H1 (cell line): ENCODE data around the gene TFCP2. TPM values are rescaled to one million over a fixed set of nuclear protein-coding genes. Genes with fewer than 3 reads are reported as not detected.

ENCODE experiments used
- CTCF ChIA-PET: fragments of 300-600 bp; sonication (Branson Sonifier 250); formaldehyde crosslinking; loops from one replicate; lab custom pipeline; 2021; ENCODE audit not compliant: partially characterized antibody; lab: Charles Lee
- POLR2A ChIA-PET: fragments of 300-600 bp; sonication (Branson Sonifier 250); formaldehyde crosslinking; loops from one replicate; lab custom pipeline; 2021; ENCODE audit warnings: inconsistent platforms; ENCODE audit not compliant: partially characterized antibody; lab: Charles Lee
- DNase-seq, 2 experiments: peaks; one replicate each; pipeline versions ENCODE4 v3.0.0 to v3.0.0-alpha.2; 2010 to 2022; ENCODE audit warnings: low spot score in 2 of 2, low read depth in 1 of 2, mixed read lengths in 1 of 2
- FAIRE-seq: peaks from 2 replicates; lab custom pipeline; 2011; peaks lifted over from hg19 to GRCh38; lab: Jason Lieb, UNC
- H2AFZ ChIP-seq: 2 replicates; pipeline ENCODE4 v1.8.1; 2012; ENCODE audit warnings: low read length, inconsistent platforms
- H2AK5ac ChIP-seq: 2 replicates; pipeline ENCODE4 v1.6.1; 2013; ENCODE audit warnings: low read depth, low read length
- H2BK120ac ChIP-seq: replicated peaks from 2 replicates; pipeline ENCODE3; 2013; ENCODE audit warnings: low read depth, low read length, inconsistent platforms
- H2BK12ac ChIP-seq: 2 replicates; pipeline ENCODE4 v1.6.1; 2013; ENCODE audit warnings: low read depth, low read length
- H2BK15ac ChIP-seq: 2 replicates; pipeline ENCODE4 v1.6.1; 2013; ENCODE audit warnings: low read length
- H2BK20ac ChIP-seq: 2 replicates; pipeline ENCODE4 v1.6.1; 2013; ENCODE audit warnings: low read length
- H2BK5ac ChIP-seq: 2 replicates; pipeline ENCODE4 v1.6.1; 2013; ENCODE audit warnings: low read depth, low read length
- H3K14ac ChIP-seq: 2 replicates; pipeline ENCODE4 v1.6.1; 2013; ENCODE audit warnings: inconsistent platforms; ENCODE audit not compliant: insufficient read length
- H3K18ac ChIP-seq: 2 replicates; pipeline ENCODE4 v1.6.1; 2013; ENCODE audit warnings: low read length; ENCODE audit errors: extremely low read depth
- H3K23ac ChIP-seq: 2 replicates; pipeline ENCODE4 v1.6.1; 2013; ENCODE audit warnings: inconsistent platforms; ENCODE audit not compliant: insufficient read length
- H3K23me2 ChIP-seq: 2 replicates; pipeline ENCODE4 v1.6.1; 2013; ENCODE audit warnings: low read depth, low read length
- H3K27ac ChIP-seq: 2 replicates; pipeline ENCODE4 v1.6.1; 2011; ENCODE audit warnings: low read depth, low read length, inconsistent platforms
- H3K27me3 ChIP-seq, 4 experiments: replicated peaks in 1 of 4; 1 replicate in 1 of 4; 2 replicates in 3 of 4; pipeline versions ENCODE4 v1.6.1 to v1.8.1; 2011 to 2013; ENCODE audit warnings: low read length in 3 of 4, mild to moderate bottlenecking in 3 of 4, inconsistent platforms in 2 of 4, mixed read lengths in 2 of 4, moderate library complexity in 1 of 4; ENCODE audit not compliant: control insufficient read depth in 3 of 4, insufficient read depth in 3 of 4; ENCODE audit errors: extremely low read depth in 1 of 4
- H3K36me3 ChIP-seq, 4 experiments: 2 replicates each; pipeline versions ENCODE4 v1.6.1 to v1.8.1; 2011 to 2013; ENCODE audit warnings: mild to moderate bottlenecking in 4 of 4, low read length in 3 of 4, moderate library complexity in 2 of 4, control low read depth in 1 of 4, inconsistent platforms in 1 of 4; ENCODE audit not compliant: insufficient read depth in 4 of 4, control insufficient read depth in 2 of 4
- H3K4ac ChIP-seq: replicated peaks from 2 replicates; pipeline ENCODE3; 2013; ENCODE audit warnings: low read length, low read depth, mixed read lengths, inconsistent platforms; ENCODE audit not compliant: insufficient read length
- H3K4me1 ChIP-seq, 4 experiments: replicated peaks in 1 of 4; 1 replicate in 1 of 4; 2 replicates in 3 of 4; pipeline versions ENCODE4 v1.6.1 to v1.8.1; 2011 to 2013; ENCODE audit warnings: low read length in 3 of 4, inconsistent platforms in 2 of 4, mixed read lengths in 1 of 4; ENCODE audit not compliant: insufficient read depth in 4 of 4, control insufficient read depth in 3 of 4
- H3K4me2 ChIP-seq, 2 experiments: 2 replicates each; pipeline versions ENCODE4 v1.6.1 to v1.8.1; 2011 to 2013; ENCODE audit warnings: low read depth in 2 of 2, low read length in 2 of 2, control low read depth in 1 of 2, inconsistent platforms in 1 of 2, mild to moderate bottlenecking in 1 of 2; ENCODE audit not compliant: insufficient read depth in 1 of 2
- H3K4me3 ChIP-seq, 4 experiments: fragments of 200-600, 300-600 bp in 1 of 4; sonication (generic), shearing (Covaris generic), sonication (Bioruptor Twin) in 1 of 4; 2 replicates each; pipeline versions ENCODE4 v1.5.1 to v1.8.1; 2011 to 2016; ENCODE audit warnings: low read length in 4 of 4, low read depth in 3 of 4, control low read depth in 2 of 4, inconsistent platforms in 2 of 4, mild to moderate bottlenecking in 2 of 4, mixed read lengths in 1 of 4, moderate library complexity in 1 of 4; ENCODE audit not compliant: insufficient read depth in 2 of 4; ENCODE audit errors: extremely low read depth in 1 of 4
- H3K56ac ChIP-seq: replicated peaks from 2 replicates; pipeline ENCODE3; 2013; ENCODE audit warnings: low read depth, mild to moderate bottlenecking, mixed read lengths, low read length, inconsistent platforms; ENCODE audit not compliant: insufficient read length
- H3K79me1 ChIP-seq: 2 replicates; pipeline ENCODE4 v1.6.1; 2013; ENCODE audit warnings: low read depth, low read length, control low read depth
- H3K79me2 ChIP-seq, 2 experiments: 2 replicates each; pipeline versions ENCODE4 v1.6.1 to v1.8.1; 2012 to 2013; ENCODE audit warnings: low read length in 2 of 2, mild to moderate bottlenecking in 2 of 2, inconsistent platforms in 1 of 2; ENCODE audit not compliant: insufficient read depth in 2 of 2, control insufficient read depth in 1 of 2
- H3K9ac ChIP-seq, 4 experiments: replicated peaks in 1 of 4; 1 replicate in 1 of 4; 2 replicates in 3 of 4; pipeline versions ENCODE4 v1.6.1 to v1.8.1; 2011 to 2013; ENCODE audit warnings: low read depth in 3 of 4, low read length in 3 of 4, control low read depth in 2 of 4, mild to moderate bottlenecking in 2 of 4, moderate library complexity in 2 of 4, inconsistent platforms in 1 of 4; ENCODE audit errors: extremely low read depth in 1 of 4
- H3K9me3 ChIP-seq, 2 experiments: 2 replicates each; pipeline versions ENCODE4 v1.6.1 to v1.8.1; 2012 to 2013; ENCODE audit warnings: mild to moderate bottlenecking in 2 of 2, moderate library complexity in 2 of 2, control low read depth in 1 of 2, inconsistent platforms in 1 of 2, low read depth in 1 of 2, low read length in 1 of 2, mixed read lengths in 1 of 2; ENCODE audit not compliant: insufficient read depth in 2 of 2
- H4K20me1 ChIP-seq, 2 experiments: replicated peaks in 1 of 2; 2 replicates each; pipeline versions ENCODE3 to v1.8.1; 2011 to 2013; ENCODE audit warnings: inconsistent platforms in 2 of 2, low read length in 2 of 2, mild to moderate bottlenecking in 1 of 2; ENCODE audit not compliant: insufficient read depth in 2 of 2, control insufficient read depth in 1 of 2
- H4K5ac ChIP-seq: 2 replicates; pipeline ENCODE4 v1.6.1; 2013; ENCODE audit warnings: low read length, low read depth, mixed read lengths, inconsistent platforms; ENCODE audit not compliant: insufficient read length
- H4K8ac ChIP-seq: 2 replicates; pipeline ENCODE4 v1.8.0; 2013; ENCODE audit warnings: mild to moderate bottlenecking, moderate library complexity, low read length, inconsistent platforms; ENCODE audit not compliant: insufficient read depth; ENCODE audit errors: extremely low read depth
- H4K91ac ChIP-seq: replicated peaks from 2 replicates; pipeline ENCODE3; 2013; ENCODE audit warnings: low read length, mixed read lengths, inconsistent platforms; ENCODE audit not compliant: insufficient read length
- BACH1 ChIP-seq: IDR thresholded peaks from 2 replicates; pipeline ENCODE4 v1.6.1; 2012; ENCODE audit warnings: low read length, improper control_type of control experiment
- BCL11A ChIP-seq, 2 experiments: IDR thresholded peaks; one replicate each; pipeline ENCODE4 v1.6.1; 2011; ENCODE audit warnings: low read depth in 2 of 2, low read length in 2 of 2, mild to moderate bottlenecking in 2 of 2
- BRCA1 ChIP-seq: IDR thresholded peaks from 2 replicates; pipeline ENCODE4 v1.6.1; 2012; ENCODE audit warnings: low read depth, low read length, improper control_type of control experiment
- CBX5 ChIP-seq: fragments of 300-800, 300-1000 bp; sonication (generic); IDR thresholded peaks from 2 replicates; pipeline ENCODE4 v1.7.1; 2016; ENCODE audit warnings: antibody characterized with exemption, low read length, low read depth
- FOSL1 ChIP-seq: IDR thresholded peaks from 2 replicates; pipeline ENCODE4 v1.6.1; 2011; ENCODE audit warnings: mild to moderate bottlenecking, low read depth, low read length, moderate library complexity; ENCODE audit not compliant: insufficient read depth
- KDM4A ChIP-seq: IDR thresholded peaks from one replicate; pipeline ENCODE4 v1.7.1; 2012; ENCODE audit warnings: low read depth, mild to moderate bottlenecking, moderate library complexity, low read length, inconsistent platforms; ENCODE audit not compliant: severe bottlenecking
- RFX5 ChIP-seq: IDR thresholded peaks from 2 replicates; pipeline ENCODE4 v1.6.1; 2011; ENCODE audit warnings: low read depth, low read length, improper control_type of control experiment, borderline replicate concordance
- RNF2 ChIP-seq: fragments of 200-900, 300-1000 bp; sonication (generic); IDR thresholded peaks from 2 replicates; pipeline ENCODE4 v1.7.1; 2016; ENCODE audit warnings: borderline replicate concordance, low read depth, mild to moderate bottlenecking, antibody characterized with exemption, low read length; ENCODE audit not compliant: poor library complexity, severe bottlenecking; ENCODE audit errors: missing control alignments
- SUZ12 ChIP-seq: fragments of 200-600 bp; sonication (generic); IDR thresholded peaks from 2 replicates; pipeline ENCODE4 v1.6.1; 2012; ENCODE audit warnings: mild to moderate bottlenecking, inconsistent platforms, low read length, moderate library complexity, mixed read lengths
- WGBS, 2 experiments: shearing (Covaris generic) in 1 of 2; methylation state at CpG; one replicate each; pipeline versions ENCODE4 v1.1.6 to v1.1.7; 2013 to 2015; ENCODE audit warnings: low lambda C conversion rate in 2 of 2, mixed read lengths in 2 of 2, inconsistent platforms in 1 of 2, low coverage in 1 of 2, missing lambda C conversion rate in 1 of 2; ENCODE audit not compliant: insufficient replicate concordance in 2 of 2, insufficient coverage in 1 of 2, insufficient read length in 1 of 2; ENCODE audit errors: extremely low coverage in 1 of 2, missing lambda C conversion rate in 1 of 2; 5-methylcytosine and 5-hydroxymethylcytosine counted together
- polyA plus RNA-seq, 7 experiments: library from polyadenylated mRNA; depleted of rRNA in 3 of 7; stranded (reverse) in 5 of 7; unstranded in 2 of 7; fragments of >200 nt in 5 of 7; fragments of 200-250 nt in 2 of 7; gene quantifications; 1 replicate in 5 of 7; 2 replicates in 1 of 7; 4 replicates in 1 of 7; pipeline versions ENCODE4 v1.2.1 to v1.2.3, GENCODE V29; 2011 to 2013; ENCODE audit warnings: missing spikeins in 2 of 7, mixed read lengths in 2 of 7
- total RNA-seq: library from RNA; stranded (reverse); fragmentation: NEBNext Ultra II Directional; extraction: Animal tissue kit (Norgen Biotek cat#: 25700); gene quantifications from 2 replicates; pipeline ENCODE4 v1.2.1, GENCODE V29; 2021

TFCP2 gene
- total and polyA plus RNA-seq, 2 of the 8 experiments (the other 6 are each of a cell fraction or from before 2014, with no cell fraction given): 19.8 to 49.2 TPM

- FAIRE-seq (no peak), DNase-seq (no peak)
- ChIA-PET CTCF (interaction anchor here (1.1 to 2.3 kb wide), 4 partner anchors 14 to 149 kb away, joined by 3 to 8 read pairs (median 4); partner anchors contain the start of gene POU6F1), POLR2A (interaction anchor here (1.3 kb wide), 1 partner anchor 18 kb away, joined by 8 read pairs; the partner anchor contains the start of gene POU6F1)
- no peak overlapping the region for H3K18ac ChIP-seq
- no peaks in the 10 kb centered on the region; a peak in 1 of 7 replicates for H3K27me3 ChIP-seq
- no peak overlapping the region for H3K56ac ChIP-seq
- H3K9ac ChIP-seq: no peak overlapping the region
- no peaks in the 10 kb centered on the region for H3K79me1 ChIP-seq
- H2BK120ac ChIP-seq: no peak overlapping the region
- no peaks in the 10 kb centered on the region for H3K36me3 ChIP-seq
- H3K4me1 ChIP-seq: no peaks in the 10 kb centered on the region
- H3K23me2 ChIP-seq: no peaks in the 10 kb centered on the region
- H2BK15ac ChIP-seq: no peak overlapping the region
- TF ChIP-seq BACH1: no peak
- TF ChIP-seq BRCA1: no peak
- TF ChIP-seq KDM4A: no peak
- TF ChIP-seq FOSL1: no peak
- TF ChIP-seq RNF2: no peak
- no peak for TF ChIP-seq RFX5
- no peak for TF ChIP-seq BCL11A (IDR thresholded peaks at IDR 0.05; ENCODE audit: low read depth in 2 of 2, low read length in 2 of 2)
- no peak for TF ChIP-seq SUZ12
- no peak for TF ChIP-seq CBX5
- H2BK20ac ChIP-seq: no peak overlapping the region
- H3K23ac ChIP-seq: no peak overlapping the region
- no peak overlapping the region for H3K4me3 ChIP-seq
- no peaks in the 10 kb centered on the region for H3K9me3 ChIP-seq
- H2BK12ac ChIP-seq: no peak overlapping the region
- H3K4ac ChIP-seq: no peak overlapping the region
- H3K79me2 ChIP-seq: no peaks in the 10 kb centered on the region
- no peaks in the 10 kb centered on the region for H4K20me1 ChIP-seq
- no peak overlapping the region for H3K4me2 ChIP-seq
- H2AK5ac ChIP-seq: no peak overlapping the region
- H2AFZ ChIP-seq: no peak overlapping the region
- no peak overlapping the region for H3K14ac ChIP-seq
- no peak overlapping the region for H4K8ac ChIP-seq
- no peak overlapping the region for H4K5ac ChIP-seq
- H2BK5ac ChIP-seq: no peak overlapping the region
- no peak overlapping the region for H3K27ac ChIP-seq
- H4K91ac ChIP-seq: no peak overlapping the region
- 93% methylated on average over 9 of the region's 9 CpGs; no CpG with 5 or more reads in 1 of the 2 experiments for WGBS, 2 experiments
These were observed 27.9 kb upstream of the TFCP2 start for GRCh38 chr12:51200806-51201205.
